HepG2 (cell line): ENCODE results near the gene MFSD12. TPM values are rescaled to one million over a fixed set of nuclear protein-coding genes. Genes with fewer than 3 reads are reported as not detected.

ENCODE experiments used
- ATAC-seq: fragments of 200-7000 bp; cut with Tn5 transposase; 3 replicates; pipeline ENCODE4 v1.9.1; 2020; ENCODE audit warnings: mild to moderate bottlenecking, moderate library complexity
- BruUV-seq: library from RNA; stranded (reverse); fragments of 400-500 nt; replicated peaks from 2 replicates; lab custom pipeline; 2021; lab: Mats Ljungman, UMichigan
- CTCF ChIA-PET: fragments of 300-600 bp; formaldehyde crosslinking; extraction: SDS; loops from one replicate; lab custom pipeline; 2021; ENCODE audit warnings: low total read pairs, inconsistent platforms, low intra/inter-chr PET ratio; lab: Yijun Ruan, JAX
- POLR2A ChIA-PET: fragments of 350-600 bp; sonication (Branson Sonifier 250); formaldehyde crosslinking; loops from one replicate; lab custom pipeline; 2020; ENCODE audit warnings: antibody characterized with exemption, inconsistent platforms; lab: Yijun Ruan, JAX
- DNase-seq: peaks from one replicate; pipeline ENCODE4 v3.0.0-alpha.2; 2015; ENCODE audit warnings: low spot score
- FAIRE-seq: peaks from 3 replicates; lab custom pipeline; 2011; peaks lifted over from hg19 to GRCh38; lab: Jason Lieb, UNC
- H2AFZ ChIP-seq: one replicate; pipeline ENCODE4 v1.6.1; 2011; ENCODE audit warnings: low read length, inconsistent platforms
- H3K27ac ChIP-seq: fragments of 300-600 bp; 3 replicates; pipeline ENCODE4 v1.8.0; 2011; ENCODE audit warnings: mixed run types, mild to moderate bottlenecking, mixed read lengths, low read length, inconsistent platforms; ENCODE audit not compliant: insufficient read depth; ENCODE audit errors: extremely low read length
- H3K27me3 ChIP-seq, 2 experiments: fragments of 200-600 bp in 1 of 2; 2 replicates in 1 of 2; 3 replicates in 1 of 2; pipeline versions ENCODE4 v1.6.0 to v1.8.0; 2011; ENCODE audit warnings: low read length in 2 of 2, mild to moderate bottlenecking in 2 of 2, moderate library complexity in 2 of 2, inconsistent platforms in 1 of 2; ENCODE audit not compliant: insufficient read depth in 2 of 2, control insufficient read depth in 1 of 2
- H3K36me3 ChIP-seq, 2 experiments: fragments of 200-600 bp in 1 of 2; replicated peaks in 1 of 2; 2 replicates in 1 of 2; 3 replicates in 1 of 2; pipeline versions ENCODE4 v1.5.1 to v1.8.0; 2011; ENCODE audit warnings: low read length in 2 of 2, inconsistent platforms in 1 of 2; ENCODE audit not compliant: insufficient read depth in 2 of 2, control insufficient read depth in 1 of 2
- H3K4me1 ChIP-seq: 2 replicates; pipeline ENCODE4 v1.5.1; 2012; ENCODE audit warnings: low read length, inconsistent platforms; ENCODE audit not compliant: insufficient read depth
- H3K4me2 ChIP-seq: 2 replicates; pipeline ENCODE4 v1.6.0; 2011; ENCODE audit warnings: low read depth, low read length, inconsistent platforms
- H3K4me3 ChIP-seq, 3 experiments: fragments of 200-600 bp in 1 of 3; sonication (generic), shearing (Covaris generic) in 1 of 3; replicated peaks in 1 of 3; 2 replicates each; pipeline ENCODE4 v1.5.1; 2011 to 2016; ENCODE audit warnings: low read length in 3 of 3, inconsistent platforms in 2 of 3, low read depth in 2 of 3, mild to moderate bottlenecking in 2 of 3, control low read depth in 1 of 3, mixed read lengths in 1 of 3; ENCODE audit not compliant: insufficient read depth in 1 of 3
- H3K79me2 ChIP-seq: one replicate; pipeline ENCODE4 v1.6.1; 2011; ENCODE audit warnings: low read length, inconsistent platforms; ENCODE audit not compliant: insufficient read depth
- H3K9ac ChIP-seq: 2 replicates; pipeline ENCODE4 v1.6.0; 2011; ENCODE audit warnings: mild to moderate bottlenecking, low read depth, low read length, inconsistent platforms; ENCODE audit not compliant: insufficient read depth
- H3K9me3 ChIP-seq: 2 replicates; pipeline ENCODE4 v1.5.1; 2012; ENCODE audit warnings: mild to moderate bottlenecking, low read length
- H4K20me1 ChIP-seq: 2 replicates; pipeline ENCODE4 v1.6.0; 2011; ENCODE audit warnings: inconsistent platforms, mild to moderate bottlenecking, low read length, moderate library complexity; ENCODE audit not compliant: insufficient read depth
- CBX5 ChIP-seq: sonication (generic); formaldehyde crosslinking; IDR thresholded peaks from 2 replicates; pipeline ENCODE4 v1.4.0; 2020; ENCODE audit warnings: missing genetic modification reagents, borderline replicate concordance
- EHMT2 ChIP-seq: fragments of 200-600 bp; sonication (generic); IDR thresholded peaks from 2 replicates; pipeline ENCODE4 v1.7.0; 2017; ENCODE audit warnings: antibody characterized with exemption, low read depth, low read length, borderline replicate concordance
- HNRNPLL ChIP-seq: fragments of 200-400 bp; formaldehyde crosslinking; IDR thresholded peaks from 2 replicates; pipeline ENCODE4 v1.6.1; 2017; ENCODE audit warnings: mild to moderate bottlenecking, low read depth, low read length; ENCODE audit not compliant: poor library complexity, severe bottlenecking
- LCORL ChIP-seq, 2 experiments: fragments of 450-650 bp in 1 of 2; sonication (generic) in 1 of 2; formaldehyde crosslinking in 1 of 2; IDR thresholded peaks; 2 replicates each; pipeline versions ENCODE4 v1.5.0 to v1.6.1; 2017 to 2020; ENCODE audit warnings: antibody characterized with exemption in 1 of 2, missing genetic modification reagents in 1 of 2
- SYNCRIP ChIP-seq: fragments of 200-400 bp; formaldehyde crosslinking; IDR thresholded peaks from 2 replicates; pipeline ENCODE4 v1.6.1; 2018; ENCODE audit warnings: mild to moderate bottlenecking, low read depth, low read length; ENCODE audit not compliant: insufficient read depth
- ZMYM2 ChIP-seq: sonication (generic); formaldehyde crosslinking; IDR thresholded peaks from 2 replicates; pipeline ENCODE4 v1.8.0; 2022; ENCODE audit warnings: mild to moderate bottlenecking, missing genetic modification reagents
- ZNF329 ChIP-seq: sonication (generic); formaldehyde crosslinking; IDR thresholded peaks from 2 replicates; pipeline ENCODE4 v1.9.0; 2021; ENCODE audit warnings: low read depth, mild to moderate bottlenecking, missing genetic modification reagents
- ZNF501 ChIP-seq: sonication (generic); formaldehyde crosslinking; IDR thresholded peaks from 2 replicates; pipeline ENCODE4 v1.5.1; 2020; ENCODE audit warnings: mild to moderate bottlenecking, moderate library complexity, missing genetic modification reagents
- ZNF747 ChIP-seq: sonication (generic); formaldehyde crosslinking; IDR thresholded peaks from 2 replicates; pipeline ENCODE4 v1.8.1; 2023; ENCODE audit warnings: missing genetic modification reagents, mild to moderate bottlenecking, borderline replicate concordance
- WGBS: methylation state at CpG from one replicate; pipeline ENCODE4 v1.1.6; 2017; ENCODE audit warnings: low lambda C conversion rate; 5-methylcytosine and 5-hydroxymethylcytosine counted together
- in situ Hi-C: cut with HindIII; loops from 2 replicates; pipeline ENCODE4 v1.10.0; 2017; ENCODE audit warnings: low pct_unique_long_range_greater_than_20kb; ENCODE audit not compliant: extremely low pct_ligation_motif_present
- intact Hi-C: fragments of 100-400 bp; cut with micrococcal nuclease; formaldehyde crosslinking; loops from one replicate; pipeline ENCODE4 v1.10.0; 2022; ENCODE audit not compliant: unreplicated experiment
- polyA plus RNA-seq, 8 experiments: library from polyadenylated mRNA; depleted of rRNA in 3 of 8; stranded (reverse) in 7 of 8; unstranded in 1 of 8; fragments of >200 nt; fragmentation: Illumina TruSeq in 4 of 8; extraction: Trizol in 4 of 8; gene quantifications; 2 replicates each; pipeline versions ENCODE4 v1.2.1 to v1.2.3, GENCODE V29; 2011 to 2016; ENCODE audit warnings: low read depth in 4 of 8, missing spikeins in 1 of 8, mixed read lengths in 1 of 8; ENCODE audit not compliant: insufficient read depth in 1 of 8
- total RNA-seq, 5 experiments: library from RNA; depleted of rRNA; stranded (reverse); fragments of >200 nt; fragmentation: Illumina TruSeq; extraction: Trizol; gene quantifications; 2 replicates each; pipeline ENCODE4 v1.2.3, GENCODE V29; 2016; ENCODE audit warnings: low read depth in 1 of 5
- TF ChIP-seq, protein P1 (sequence below): sonication (generic); formaldehyde crosslinking; IDR thresholded peaks from 2 replicates; pipeline ENCODE4 v1.4.0; 2020; ENCODE audit warnings: missing genetic modification reagents

MFSD12 gene
- total and polyA plus RNA-seq, 2 of the 13 experiments (the other 11 are each of a cell fraction or from before 2014, with no cell fraction given): 27.2 to 29.1 TPM

DNA sequence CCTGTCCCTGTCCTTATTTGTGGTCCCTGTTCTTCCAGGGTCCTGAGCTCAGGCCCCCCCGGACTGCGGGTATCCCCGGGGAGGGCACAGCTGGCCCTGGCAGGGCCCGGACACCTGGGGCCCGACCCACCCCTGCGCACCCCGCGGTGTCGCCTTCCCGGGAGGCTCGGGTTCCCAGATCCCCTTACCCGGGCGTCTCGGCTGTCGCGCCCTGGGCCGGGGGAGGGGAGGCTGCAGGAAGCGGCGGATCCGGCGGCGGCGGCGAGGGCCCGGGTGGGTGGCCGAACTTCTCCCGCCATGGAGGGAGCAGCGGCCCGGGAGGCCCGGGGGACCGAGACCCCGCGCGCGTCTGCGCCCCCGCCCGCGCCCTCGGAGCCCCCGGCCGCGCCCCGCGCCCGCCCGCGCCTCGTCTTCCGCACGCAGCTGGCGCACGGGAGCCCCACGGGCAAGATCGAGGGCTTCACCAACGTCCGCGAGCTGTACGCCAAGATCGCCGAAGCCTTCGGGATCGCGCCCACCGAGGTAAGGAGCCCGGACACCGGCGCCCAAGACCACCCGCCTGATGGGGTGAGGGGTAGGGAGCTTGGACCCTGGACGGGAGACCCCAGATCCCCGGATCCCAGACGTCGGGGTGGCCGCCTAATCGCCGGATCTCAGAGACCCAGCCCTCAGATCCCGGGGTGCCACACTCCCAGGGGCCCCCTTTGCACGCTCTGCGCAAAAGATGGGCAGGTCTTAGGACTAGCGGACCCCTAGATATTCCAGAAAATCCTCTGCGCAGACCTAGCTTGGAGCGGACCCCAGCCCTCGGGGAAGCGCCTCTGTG is 28.1 kb upstream of the MFSD12 start, which contains the start of gene GIPC3:
TSS of gene GIPC3 (plus strand) at position 178 of the 826 bp plus-strand sequence. CDS start at position 298, 120 bp downstream.
- ATAC-seq (no peak), DNase-seq (no peak), FAIRE-seq (no peak)
- H3K4me1 ChIP-seq: 0 out of 2 replicates have a peak, but pooled peaks cover under 1% of the 10 kb centered on the region
- WGBS: no CpG with 5 or more reads among the region's 84 CpGs
- H3K9me3 ChIP-seq: no peaks in the 10 kb centered on the region
- H4K20me1 ChIP-seq: no peaks in the 10 kb centered on the region
- TF ChIP-seq, protein P1, sequence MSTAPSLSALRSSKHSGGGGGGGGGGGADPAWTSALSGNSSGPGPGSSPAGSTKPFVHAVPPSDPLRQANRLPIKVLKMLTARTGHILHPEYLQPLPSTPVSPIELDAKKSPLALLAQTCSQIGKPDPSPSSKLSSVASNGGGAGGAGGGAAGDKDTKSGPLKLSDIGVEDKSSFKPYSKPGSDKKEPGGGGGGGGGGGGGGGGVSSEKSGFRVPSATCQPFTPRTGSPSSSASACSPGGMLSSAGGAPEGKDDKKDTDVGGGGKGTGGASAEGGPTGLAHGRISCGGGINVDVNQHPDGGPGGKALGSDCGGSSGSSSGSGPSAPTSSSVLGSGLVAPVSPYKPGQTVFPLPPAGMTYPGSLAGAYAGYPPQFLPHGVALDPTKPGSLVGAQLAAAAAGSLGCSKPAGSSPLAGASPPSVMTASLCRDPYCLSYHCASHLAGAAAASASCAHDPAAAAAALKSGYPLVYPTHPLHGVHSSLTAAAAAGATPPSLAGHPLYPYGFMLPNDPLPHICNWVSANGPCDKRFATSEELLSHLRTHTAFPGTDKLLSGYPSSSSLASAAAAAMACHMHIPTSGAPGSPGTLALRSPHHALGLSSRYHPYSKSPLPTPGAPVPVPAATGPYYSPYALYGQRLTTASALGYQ (CRISPR knock-in tag): no peak
- TF ChIP-seq CBX5 (CRISPR knock-in tag) (no peak), ZMYM2 (CRISPR knock-in tag) (no peak), SYNCRIP (no peak), HNRNPLL (peak; percentile 44), ZNF329 (peak; percentile 91; the same call in 1 of the 2 replicates), ZNF501 (CRISPR knock-in tag) (0 out of 2 replicates have a peak, but pooled peaks have one; percentile 29), EHMT2 (no peak), ZNF747 (CRISPR knock-in tag) (no peak), LCORL (IDR thresholded peaks at IDR 0.05) (no peak), LCORL (CRISPR knock-in tag; IDR thresholded peaks at IDR 0.05) (no peak)
- no peaks in the 10 kb centered on the region for H3K36me3 ChIP-seq
- H3K79me2 ChIP-seq: no peaks in the 10 kb centered on the region
- intact Hi-C loops (no loop called here), in situ Hi-C loops (no loop called here)
- H3K9ac ChIP-seq: no peak within 1 kb of the TSS
- peak within 1 kb of the TSS; percentile 51; the same call in 1 of the 2 replicates for H3K4me2 ChIP-seq
- no TSS peak for BruUV-seq
- ChIA-PET POLR2A (no interaction called here), CTCF (interaction anchor here (1.4 kb wide), 1 partner anchor 40 kb away, joined by 5 read pairs; no protein-coding TSS in a partner anchor)
- peak within 1 kb of the TSS in 1 of 3 experiments; percentile 45; a peak in 1 of 6 replicates for H3K4me3 ChIP-seq
- H3K27ac ChIP-seq: no peak within 1 kb of the TSS
- no peak within 1 kb of the TSS for H2AFZ ChIP-seq
- H3K27me3 ChIP-seq: peaks cover 2 to 23% of the 10 kb centered on the region in 2 experiments; a peak in 4 of 5 replicates
